GM21825 (cell line): ENCODE results near the gene SPATA20.

Source experiments
- ATAC-seq: cut with Tn5 transposase; IDR thresholded peaks from one replicate; pipeline ENCODE4 v1.9.1; 2021; ENCODE audit warnings: mild to moderate bottlenecking, moderate library complexity; ENCODE audit not compliant: unreplicated experiment

SPATA20 gene

GRCh38 chr17:50519141-50519834 is 27.7 kb upstream of the SPATA20 start:
- no peak for ATAC-seq

DNA sequence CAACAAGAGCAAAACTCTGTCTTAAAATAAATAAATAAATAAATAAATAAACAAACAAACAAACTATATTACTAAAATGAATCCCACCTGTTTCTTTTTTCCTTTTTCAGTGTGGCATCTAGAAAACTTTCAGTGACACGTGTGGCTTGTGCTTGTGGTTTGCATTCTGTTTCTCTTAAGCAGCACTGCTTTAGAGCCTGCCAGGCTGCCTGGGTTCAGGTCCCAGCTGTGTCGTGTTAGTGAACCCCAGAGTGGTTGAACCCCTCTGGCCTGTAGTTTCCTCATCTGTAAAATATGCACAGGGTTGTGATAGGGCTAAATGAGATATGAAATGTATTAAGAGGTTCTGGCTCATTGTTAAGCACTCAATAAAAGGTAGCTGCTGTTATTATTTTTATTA is 26.5 kb upstream of the SPATA20 start:
- no peak for ATAC-seq

DNA sequence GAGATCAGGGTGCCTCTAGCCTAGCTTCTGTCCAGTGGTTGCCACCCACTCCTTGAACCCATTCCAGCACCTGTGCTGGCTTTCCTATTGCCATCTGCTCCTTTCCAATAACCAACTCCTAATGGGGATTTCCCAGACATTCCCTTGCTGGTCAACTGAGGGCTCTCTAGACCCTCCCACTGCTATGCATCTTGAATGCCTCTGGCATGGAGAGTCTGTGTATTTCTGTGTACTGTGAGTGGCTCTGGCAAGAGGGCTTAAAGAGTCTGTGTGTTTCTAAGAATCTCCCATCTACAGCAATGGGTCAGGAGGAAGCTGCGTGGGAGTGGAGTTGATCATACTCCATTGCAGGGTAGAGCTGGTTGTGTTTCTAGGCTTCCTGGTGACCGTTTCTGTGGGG is 25.5 kb upstream of the SPATA20 start:
- ATAC-seq: no peak

DNA sequence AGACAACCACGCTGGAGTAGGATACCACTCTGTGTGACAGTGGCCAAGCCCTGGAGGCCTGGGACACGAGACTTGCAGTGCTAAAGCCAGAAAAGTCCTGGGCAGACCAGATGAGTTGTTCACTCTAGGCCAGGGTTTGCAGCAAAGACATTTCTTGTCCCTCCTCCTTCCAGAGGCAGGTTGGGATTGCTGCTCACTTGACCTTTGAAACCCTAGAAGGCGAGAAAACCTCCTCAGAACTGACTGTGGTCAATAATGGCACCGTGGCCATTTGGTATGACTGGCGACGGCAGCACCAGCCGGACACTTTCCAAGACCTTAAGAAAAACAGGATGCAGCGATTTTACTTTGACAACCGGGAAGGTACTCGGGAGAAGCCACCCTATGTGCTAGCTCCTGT is 24.2 kb upstream of the SPATA20 start:
- no peak for ATAC-seq

- no peak for ATAC-seq
Observed at GRCh38 chr17:50523208-50523607, 23.8 kb upstream of the SPATA20 start.

- ATAC-seq: no peak
Observed at GRCh38 chr17:50524838-50525237, 22.1 kb upstream of the SPATA20 start.

DNA sequence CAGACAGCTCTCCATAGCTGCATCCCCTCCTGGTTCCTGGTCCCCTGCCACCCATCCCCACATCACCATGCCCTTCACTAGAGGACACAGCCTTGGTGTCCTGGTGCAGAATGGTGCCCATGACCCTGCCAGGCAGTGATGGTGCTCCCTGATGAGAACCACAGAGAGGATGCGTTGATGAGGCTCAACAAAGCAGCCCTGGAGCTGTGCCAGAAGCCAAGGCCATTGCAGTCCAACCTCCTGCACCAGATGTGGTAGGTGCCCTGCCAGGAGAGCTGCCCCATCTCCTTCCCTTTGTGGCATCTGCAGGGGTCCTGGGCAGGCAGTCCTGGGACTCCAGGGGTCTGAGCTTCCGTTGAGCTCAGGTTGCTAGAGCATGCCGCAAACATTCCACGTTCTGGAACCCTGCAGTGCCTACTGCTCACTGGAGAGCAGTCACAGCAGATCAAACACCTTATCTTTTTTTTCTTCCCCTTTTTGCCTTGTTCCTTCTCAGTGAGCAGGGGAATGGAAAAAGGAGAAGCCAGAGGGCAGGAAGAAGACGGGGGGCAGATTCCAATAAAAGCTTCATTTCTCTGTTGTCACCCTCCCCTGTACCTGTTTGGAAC is 19.7 kb upstream of the SPATA20 start:
- ATAC-seq: no peak

- no peak for ATAC-seq
Observed at GRCh38 chr17:50527949-50528474, 19.0 kb upstream of the SPATA20 start.

DNA sequence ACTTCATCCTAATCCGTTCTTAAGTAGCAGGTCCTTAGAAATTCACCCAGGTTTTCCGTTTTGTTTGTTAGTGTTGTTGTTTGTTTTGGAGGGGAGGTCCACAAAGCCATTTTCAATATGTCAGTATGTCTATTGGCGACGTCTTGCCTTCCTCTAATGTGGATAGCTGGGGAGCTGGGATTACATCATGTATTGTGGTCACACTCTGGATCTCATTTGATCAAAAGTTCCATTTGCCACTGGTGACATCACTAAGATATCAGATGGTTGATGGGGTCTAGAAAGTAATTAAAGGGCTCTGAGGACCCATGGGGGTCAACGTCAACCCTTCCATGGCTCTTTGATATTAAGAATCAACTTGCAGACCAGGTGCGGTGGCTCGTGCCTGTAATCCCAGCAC is 17.1 kb upstream of the SPATA20 start:
- no peak for ATAC-seq

GRCh38 chr17:50531428-50532025 is 15.4 kb upstream of the SPATA20 start:
- ATAC-seq: no peak

- no peak for ATAC-seq
Observed at GRCh38 chr17:50532452-50533024, 14.4 kb upstream of the SPATA20 start, which contains the start of gene EPN3. Gene EPN3, plus strand, starts transcription at chr17:50532735. Its CDS starts 3,822 bp downstream, at chr17:50536557.

GRCh38 chr17:50533185-50533584 is 13.8 kb upstream of the SPATA20 start:
- ATAC-seq: no peak

DNA sequence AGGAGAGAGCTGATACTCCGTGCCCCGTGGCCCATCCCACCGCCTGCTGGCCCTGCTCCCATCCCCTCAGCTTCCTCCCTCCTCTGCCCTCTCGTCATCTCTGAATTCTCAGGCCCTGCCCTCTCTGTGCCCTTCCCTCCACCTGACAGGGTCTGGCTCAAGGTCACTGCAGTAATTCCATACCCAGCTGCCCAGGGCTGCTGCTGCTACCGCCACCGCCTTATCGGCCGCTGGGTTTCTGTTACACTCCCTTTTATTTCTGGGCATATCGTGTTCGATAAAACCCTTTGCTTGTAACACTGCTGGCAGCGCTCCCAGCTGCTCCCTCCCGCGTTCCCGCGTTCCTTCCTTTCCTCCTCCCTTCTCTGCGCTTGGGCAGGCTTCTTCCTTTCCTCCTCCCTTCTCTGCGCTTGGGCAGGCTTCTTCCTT is 13.2 kb upstream of the SPATA20 start:
- ATAC-seq: no peak

GRCh38 chr17:50534222-50534978 is 12.6 kb upstream of the SPATA20 start:
- no peak for ATAC-seq

GRCh38 chr17:50534979-50535326 is 12.0 kb upstream of the SPATA20 start:
- ATAC-seq: no peak

GRCh38 chr17:50535407-50535806 is 11.6 kb upstream of the SPATA20 start:
- no peak for ATAC-seq

DNA sequence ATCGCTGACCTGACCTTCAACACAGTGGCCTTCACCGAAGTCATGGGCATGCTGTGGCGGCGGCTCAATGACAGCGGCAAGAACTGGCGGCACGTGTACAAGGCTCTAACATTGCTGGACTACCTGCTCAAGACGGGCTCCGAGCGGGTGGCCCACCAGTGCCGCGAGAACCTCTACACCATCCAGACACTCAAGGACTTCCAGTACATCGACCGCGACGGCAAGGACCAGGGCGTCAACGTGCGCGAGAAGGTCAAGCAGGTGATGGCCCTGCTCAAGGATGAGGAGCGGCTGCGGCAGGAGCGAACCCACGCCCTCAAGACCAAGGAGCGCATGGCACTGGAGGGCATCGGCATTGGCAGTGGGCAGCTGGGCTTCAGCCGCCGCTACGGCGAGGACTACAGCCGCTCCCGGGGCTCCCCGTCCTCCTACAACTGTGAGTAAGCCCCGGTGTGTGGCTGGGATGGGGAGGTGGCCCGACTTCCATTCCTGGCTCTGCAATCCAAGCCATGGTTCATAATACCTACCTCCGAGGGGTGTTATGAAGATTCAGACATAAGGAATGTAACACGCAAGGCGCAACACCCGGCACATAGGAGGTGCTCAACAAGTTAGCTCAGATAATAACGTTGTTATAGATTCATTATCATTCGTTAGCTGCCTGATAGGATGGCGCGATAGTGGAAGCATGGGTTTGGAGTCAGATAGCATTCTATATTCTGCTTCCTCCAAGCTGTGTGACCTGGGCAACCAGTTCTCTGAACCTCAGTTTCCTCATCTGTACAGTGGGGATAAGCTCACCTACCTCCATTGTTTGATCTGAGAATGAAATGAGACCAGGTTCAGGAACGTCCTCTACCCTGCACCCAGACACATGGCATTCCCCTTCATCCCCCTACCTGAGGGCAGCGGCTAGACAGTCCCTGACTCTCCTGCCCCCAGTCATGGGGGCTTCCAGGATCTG is 10.0 kb upstream of the SPATA20 start:
- no peak for ATAC-seq

GRCh38 chr17:50537721-50538548 is 9.0 kb upstream of the SPATA20 start:
- no peak for ATAC-seq
